ENCODE measurements around the gene FUZ. TPM values are rescaled to one million over a fixed set of nuclear protein-coding genes. Genes with fewer than 3 reads are reported as not detected.

The FUZ gene
- total and polyA plus RNA-seq, 2 donors (not counting 1 experiment from before 2014, with no cell fraction given), result 30.2 to 31.5 TPM

GRCh38 chr19:49854378-49855263, 41.5 kb upstream of the FUZ start:
- H3K36me3 ChIP-seq (replicated peaks in 1 of 2; ENCODE audit: control extremely low read depth in 1 of 2, control insufficient read depth in 1 of 2, extremely low read depth in 1 of 2, insufficient read depth in 2 of 2, low read length in 1 of 2), result peaks cover 0 to 38% of the 10 kb centered on the region in 2 experiments
- H3K4me3 ChIP-seq (ENCODE audit: control extremely low read depth in 1 of 5, extremely low read depth in 1 of 5, insufficient read depth in 1 of 5, low read depth in 2 of 5, low read length in 4 of 5), result no peak overlapping the region
- no peak overlapping the region for H3K4me3 Mint-ChIP-seq
- peaks cover 22 to 32% of the 10 kb centered on the region in 2 donors for H3K4me1 ChIP-seq (ENCODE audit: control insufficient read depth in 2 of 2, insufficient read depth in 2 of 2, low read length in 2 of 2)
- intact Hi-C loops (cut with micrococcal nuclease), result no loop called here
- ChIA-PET POLR2A (interaction anchor here (0.6 to 1.5 kb wide), 2 partner anchors 36 to 159 kb away, joined by 3 read pairs; no protein-coding TSS in a partner anchor), CTCF (no interaction called here)
- no peak for TF ChIP-seq EZH2 (IDR thresholded peaks at IDR 0.05; ENCODE audit: borderline replicate concordance, insufficient read depth, low read depth, low read length, poor library complexity, severe bottlenecking)
- TF ChIP-seq, protein P1, sequence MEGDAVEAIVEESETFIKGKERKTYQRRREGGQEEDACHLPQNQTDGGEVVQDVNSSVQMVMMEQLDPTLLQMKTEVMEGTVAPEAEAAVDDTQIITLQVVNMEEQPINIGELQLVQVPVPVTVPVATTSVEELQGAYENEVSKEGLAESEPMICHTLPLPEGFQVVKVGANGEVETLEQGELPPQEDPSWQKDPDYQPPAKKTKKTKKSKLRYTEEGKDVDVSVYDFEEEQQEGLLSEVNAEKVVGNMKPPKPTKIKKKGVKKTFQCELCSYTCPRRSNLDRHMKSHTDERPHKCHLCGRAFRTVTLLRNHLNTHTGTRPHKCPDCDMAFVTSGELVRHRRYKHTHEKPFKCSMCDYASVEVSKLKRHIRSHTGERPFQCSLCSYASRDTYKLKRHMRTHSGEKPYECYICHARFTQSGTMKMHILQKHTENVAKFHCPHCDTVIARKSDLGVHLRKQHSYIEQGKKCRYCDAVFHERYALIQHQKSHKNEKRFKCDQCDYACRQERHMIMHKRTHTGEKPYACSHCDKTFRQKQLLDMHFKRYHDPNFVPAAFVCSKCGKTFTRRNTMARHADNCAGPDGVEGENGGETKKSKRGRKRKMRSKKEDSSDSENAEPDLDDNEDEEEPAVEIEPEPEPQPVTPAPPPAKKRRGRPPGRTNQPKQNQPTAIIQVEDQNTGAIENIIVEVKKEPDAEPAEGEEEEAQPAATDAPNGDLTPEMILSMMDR (IDR thresholded peaks at IDR 0.05), result no peak
- no peak overlapping the region for H3K27ac ChIP-seq (ENCODE audit: low read length in 2 of 2)
- 93% methylated on average over 37 of the region's 39 CpGs for WGBS (ENCODE audit: insufficient coverage)
- ATAC-seq (ENCODE audit: low read depth) (no peak), DNase-seq (peak; percentile 38)
- peaks cover 27% of the 10 kb centered on the region for H3K4me1 Mint-ChIP-seq
- H3K9me3 Mint-ChIP-seq (ENCODE audit: insufficient read depth), result no peaks in the 10 kb centered on the region
- H3K27me3 Mint-ChIP-seq, result no peaks in the 10 kb centered on the region
- no peak overlapping the region for H3K4me2 ChIP-seq (replicated peaks; ENCODE audit: low read depth, low read length, poor library complexity, severe bottlenecking)
- peaks cover 75% of the 10 kb centered on the region for H4K20me1 ChIP-seq (ENCODE audit: control insufficient read depth, insufficient read depth, low read length, poor library complexity, severe bottlenecking)
- H3K27me3 ChIP-seq (replicated peaks in 1 of 4; ENCODE audit: control extremely low read depth in 1 of 4, control insufficient read depth in 3 of 4, insufficient read depth in 4 of 4, low read length in 3 of 4), result no peaks in the 10 kb centered on the region
- H3K9ac ChIP-seq (ENCODE audit: low read length), result no peak overlapping the region
- no peak overlapping the region for H3K27ac Mint-ChIP-seq
- peaks cover 33% of the 10 kb centered on the region for H3K79me2 ChIP-seq (ENCODE audit: control insufficient read depth, insufficient read depth, low read length)
- no peak overlapping the region for H2AFZ ChIP-seq (ENCODE audit: insufficient read depth, low read depth, low read length, poor library complexity, severe bottlenecking)
- H3K9me3 ChIP-seq (ENCODE audit: control extremely low read depth in 1 of 3, control insufficient read depth in 2 of 3, insufficient read depth in 1 of 3, low read length in 2 of 3), result peaks cover 0 to under 1% (median 0%) of the 10 kb centered on the region in 3 donors
